GM19397 (cell line): ENCODE results near the gene SAPCD2.

Experiments
- ATAC-seq: cut with Tn5 transposase; IDR thresholded peaks from one replicate; pipeline ENCODE4 v1.9.1; 2021; ENCODE audit warnings: mild to moderate bottlenecking, moderate library complexity; ENCODE audit not compliant: unreplicated experiment

Gene SAPCD2

GRCh38 chr9:137019891-137020683, 50.3 kb downstream of the SAPCD2 start:
- no peak for ATAC-seq

- no peak for ATAC-seq
Measured at GRCh38 chr9:137018761-137019559, 51.4 kb downstream of the SAPCD2 start.

GRCh38 chr9:137017791-137018497, 52.4 kb downstream of the SAPCD2 start:
- ATAC-seq, result no peak

GRCh38 chr9:137017071-137017470, 53.3 kb downstream of the SAPCD2 start:
- ATAC-seq, result no peak

GRCh38 chr9:137016436-137016835, 53.9 kb downstream of the SAPCD2 start:
- ATAC-seq, result no peak

GRCh38 chr9:137015976-137016375, 54.4 kb downstream of the SAPCD2 start:
- no peak for ATAC-seq

- ATAC-seq, result no peak
Measured at GRCh38 chr9:137015540-137015930, 54.8 kb downstream of the SAPCD2 start.

GRCh38 chr9:137014776-137015539, 55.4 kb downstream of the SAPCD2 start:
- ATAC-seq, result no peak

- no peak for ATAC-seq
Measured at GRCh38 chr9:137014166-137014565, 56.2 kb downstream of the SAPCD2 start.

GRCh38 chr9:137013571-137013940, 56.8 kb downstream of the SAPCD2 start:
- ATAC-seq, result no peak

GRCh38 chr9:137012694-137013570, 57.4 kb downstream of the SAPCD2 start:
- no peak for ATAC-seq
